ENCODE results near the gene CHIC2. TPM values are rescaled to one million over a fixed set of nuclear protein-coding genes. Genes with fewer than 3 reads are reported as not detected.
"Not testable (repeated sequence)": the region's sequence is repeated elsewhere in the genome, so short reads cannot be mapped to it uniquely, and the experiment has no call there.

Gene CHIC2
- total RNA-seq, 4 donors from 2014 or later, result 29.8 to 40.4 (median 33.6) TPM

- Histone ChIP-seq H3K4me3 (no peak overlapping the region), H3K4me1 (no peaks in the 10 kb centered on the region), H3K27ac (replicated peaks in 1 of 4) (no peak overlapping the region), H3K9me3 (no peaks in the 10 kb centered on the region), H3K36me3 (peaks cover 0 to 23% (median 6%) of the 10 kb centered on the region in 4 donors), H3K27me3 (no peaks in the 10 kb centered on the region)
- intact Hi-C loops (cut with DNase I), result no loop called here
- WGBS, result 95% methylated on average over 4 of the region's 4 CpGs
- no peak for DNase-seq (ENCODE audit: extremely low spot score)
- no peak for TF ChIP-seq CTCF (IDR thresholded peaks at IDR 0.05)
- no peak for TF ChIP-seq POLR2A (IDR thresholded peaks at IDR 0.05; ENCODE audit: low read depth)
- no peak for TF ChIP-seq POLR2AphosphoS5 (IDR thresholded peaks at IDR 0.05)
- TF ChIP-seq EP300 (IDR thresholded peaks at IDR 0.05), result no peak
Measured at GRCh38 chr4:54036184-54036583, 28.2 kb downstream of the CHIC2 start.

- H3K4me3 ChIP-seq, result no peak overlapping the region
- no peaks in the 10 kb centered on the region for H3K27me3 ChIP-seq
- 82% methylated on average over 3 of the region's 3 CpGs for WGBS
Measured at GRCh38 chr4:54032558-54033135, 31.8 kb downstream of the CHIC2 start.

DNA sequence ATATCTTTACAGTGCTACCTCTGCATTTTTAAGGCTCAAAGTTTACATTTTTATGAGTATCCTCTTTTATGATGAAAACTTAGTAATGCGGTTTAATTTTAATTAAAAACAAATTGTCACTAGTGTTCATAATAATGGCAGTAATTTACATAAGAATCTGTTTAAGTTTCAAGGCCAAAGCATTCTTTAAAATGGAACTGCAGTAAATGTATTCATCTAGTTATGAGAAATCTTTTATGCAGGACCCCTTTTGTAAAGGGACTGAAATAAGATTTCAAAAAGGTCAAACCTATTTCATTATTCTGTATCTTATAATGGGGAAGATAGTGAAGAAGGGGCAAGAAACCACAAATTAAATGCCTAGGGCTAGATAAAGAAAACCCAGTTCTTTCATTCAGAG is 37.1 kb downstream of the CHIC2 start:
- TF ChIP-seq EP300 (IDR thresholded peaks at IDR 0.05) (no peak), POLR2AphosphoS5 (IDR thresholded peaks at IDR 0.05) (no peak), POLR2A (IDR thresholded peaks at IDR 0.05; ENCODE audit: low read depth) (no peak), CTCF (IDR thresholded peaks at IDR 0.05) (no peak)
- H3K36me3 ChIP-seq, result no peaks in the 10 kb centered on the region
- no peaks in the 10 kb centered on the region for H3K27me3 ChIP-seq
- no peaks in the 10 kb centered on the region for H3K9me3 ChIP-seq
- no peak overlapping the region for H3K27ac ChIP-seq (replicated peaks in 1 of 4)
- no peak overlapping the region for H3K4me3 ChIP-seq
- H3K4me1 ChIP-seq, result no peaks in the 10 kb centered on the region
- DNase-seq (ENCODE audit: extremely low spot score), result no peak
- intact Hi-C loops (cut with DNase I), result no loop called here
- 95% methylated on average over 1 of the region's 1 CpG for WGBS

More at GRCh38 chr4:54032558-54033135, 31.8 kb downstream of the CHIC2 start:
- no peak for TF ChIP-seq POLR2A (IDR thresholded peaks at IDR 0.05; ENCODE audit: low read depth)
- TF ChIP-seq POLR2AphosphoS5 (IDR thresholded peaks at IDR 0.05), result no peak
- no peak for TF ChIP-seq CTCF (IDR thresholded peaks at IDR 0.05)
- no peak for TF ChIP-seq EP300 (IDR thresholded peaks at IDR 0.05)
- Histone ChIP-seq H3K4me1 (no peaks in the 10 kb centered on the region), H3K27ac (replicated peaks in 1 of 4) (no peak overlapping the region), H3K9me3 (no peaks in the 10 kb centered on the region), H3K36me3 (peaks cover 0 to 7% (median 3%) of the 10 kb centered on the region in 4 donors)
- no peak for DNase-seq (ENCODE audit: extremely low spot score)
- intact Hi-C loops (cut with DNase I), result no loop called here

- DNase-seq (ENCODE audit: extremely low spot score), result no peak
- no peaks in the 10 kb centered on the region for H3K9me3 ChIP-seq
- no peaks in the 10 kb centered on the region for H3K36me3 ChIP-seq
- WGBS, result 99% methylated on average over 7 of the region's 7 CpGs
- no peaks in the 10 kb centered on the region for H3K27me3 ChIP-seq
- TF ChIP-seq POLR2AphosphoS5 (IDR thresholded peaks at IDR 0.05), result no peak
- no peak for TF ChIP-seq POLR2A (IDR thresholded peaks at IDR 0.05; ENCODE audit: low read depth)
- no peak for TF ChIP-seq EP300 (IDR thresholded peaks at IDR 0.05)
- TF ChIP-seq CTCF (IDR thresholded peaks at IDR 0.05), result no peak
- intact Hi-C loops (cut with DNase I), result no loop called here
- no peak overlapping the region for H3K4me3 ChIP-seq
- no peaks in the 10 kb centered on the region for H3K4me1 ChIP-seq
- no peak overlapping the region for H3K27ac ChIP-seq (replicated peaks in 1 of 4)
Measured at GRCh38 chr4:54025582-54025981, 38.8 kb downstream of the CHIC2 start.

DNA sequence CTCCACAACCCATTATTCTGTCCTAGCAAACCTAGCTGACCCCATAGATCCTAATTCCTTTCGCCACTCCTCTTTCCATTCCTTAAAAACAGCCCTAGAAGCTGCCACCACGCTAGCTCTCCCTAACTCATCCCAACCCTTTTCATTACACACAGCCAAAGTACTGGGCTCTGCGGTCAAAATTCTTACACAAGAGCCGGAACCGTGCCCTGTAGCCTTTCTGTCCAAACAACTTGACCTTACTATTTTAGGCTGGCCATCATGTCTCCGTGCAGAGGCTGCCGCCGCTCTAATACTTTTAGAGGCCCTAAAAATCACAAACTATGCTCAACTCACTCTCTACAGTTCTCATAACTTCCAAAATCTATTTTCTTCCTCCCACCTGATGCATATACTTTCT is 41.4 kb downstream of the CHIC2 start:
- H3K9me3 ChIP-seq; H3K4me3 ChIP-seq; H3K36me3 ChIP-seq; H3K27me3 ChIP-seq; DNase-seq (ENCODE audit: extremely low spot score); H3K4me1 ChIP-seq; H3K27ac ChIP-seq (replicated peaks in 1 of 4); intact Hi-C loops (cut with DNase I): not testable (repeated sequence)
- 96% methylated on average over 8 of the region's 8 CpGs for WGBS
